Measurements from ENCODE around the gene MMP25. TPM values are rescaled to one million over a fixed set of nuclear protein-coding genes. Genes with fewer than 3 reads are reported as not detected.

MMP25 gene
- total and polyA plus RNA-seq, 3 experiments from 2014 or later: 0.90 to 1.9 (median 1.5) TPM

- Histone ChIP-seq H3K9me3 (ENCODE audit: low read length) (no peaks in the 10 kb centered on the region), H3K4me1 (ENCODE audit: insufficient read depth, low read length) (peaks cover 32% of the 10 kb centered on the region), H3K27ac (ENCODE audit: low read depth, low read length) (no peak overlapping the region), H3K36me3 (ENCODE audit: insufficient read depth, low read length) (no peaks in the 10 kb centered on the region), H3K4me3 (ENCODE audit: low read length) (no peak overlapping the region), H3K27me3 (ENCODE audit: insufficient read depth, low read length, poor library complexity, severe bottlenecking) (no peaks in the 10 kb centered on the region)
- ChIA-PET POLR2A (interaction anchor here (0.5 kb wide), 2 partner anchors 23 to 126 kb away, joined by 3 to 6 read pairs; no protein-coding TSS in a partner anchor), CTCF (interaction anchor here (0.6 to 3.5 kb wide), 9 partner anchors 9 to 78 kb away, joined by 3 to 19 read pairs (median 4); partner anchors contain the start of gene ZNF213)
- Mint-ChIP-seq H3K27me3 (no peaks in the 10 kb centered on the region), H3K9me3 (no peaks in the 10 kb centered on the region), H3K27ac (peak overlapping the region in 6 of 8 donors; percentile 57 to 97 (median 74)), H3K4me3 (peak overlapping the region in 6 of 7 donors; percentile 25 to 88 (median 62)), H3K4me1 (peaks cover 35 to 64% (median 41%) of the 10 kb centered on the region in 3 donors), H3K36me3 (no peaks in the 10 kb centered on the region)
- no peak for DNase-seq
Observed at GRCh38 chr16:3087243-3088235, 41.2 kb downstream of the MMP25 start.

DNA sequence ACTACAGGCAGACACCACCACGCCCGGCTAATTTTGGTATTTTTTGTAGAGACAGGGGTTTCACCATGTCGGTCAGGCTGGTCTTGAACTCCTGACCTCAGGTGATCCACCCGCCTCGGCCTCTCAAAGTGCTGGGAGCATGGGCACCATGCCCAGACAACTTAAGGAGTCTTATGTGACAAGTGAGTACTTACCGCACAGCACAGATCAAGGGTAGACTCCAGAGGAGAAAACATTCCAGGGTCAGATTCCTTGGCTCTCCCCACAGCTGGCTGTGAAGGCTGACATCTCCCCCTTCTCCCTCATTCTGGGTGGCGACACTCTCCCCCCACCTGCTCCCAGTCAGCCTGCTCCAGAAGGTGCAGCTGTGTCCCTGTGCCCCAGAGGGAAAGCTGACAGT, 42.1 kb downstream of the MMP25 start:
- Mint-ChIP-seq H3K4me1 (peaks cover 35 to 61% (median 40%) of the 10 kb centered on the region in 3 donors), H3K4me3 (peak overlapping the region in 2 of 7 donors; percentile 52 to 72), H3K36me3 (no peaks in the 10 kb centered on the region), H3K27me3 (no peaks in the 10 kb centered on the region), H3K9me3 (no peaks in the 10 kb centered on the region), H3K27ac (peak overlapping the region in 2 of 8 donors; percentile 33 to 92)
- DNase-seq: no peak
- ChIA-PET POLR2A (interaction anchor here (0.8 kb wide), 1 partner anchor 11 kb away, joined by 3 read pairs; no protein-coding TSS in a partner anchor), CTCF (interaction anchor here (0.8 to 20.2 kb wide), 6 partner anchors 8 to 57 kb away, joined by 3 to 278 read pairs (median 5); partner anchors contain the start of gene ZNF213)
- no peaks in the 10 kb centered on the region for H3K9me3 ChIP-seq (ENCODE audit: low read length)
- no peak overlapping the region for H3K27ac ChIP-seq (ENCODE audit: low read depth, low read length)
- peaks cover 32% of the 10 kb centered on the region for H3K4me1 ChIP-seq (ENCODE audit: insufficient read depth, low read length)
- no peaks in the 10 kb centered on the region for H3K27me3 ChIP-seq (ENCODE audit: insufficient read depth, low read length, poor library complexity, severe bottlenecking)
- H3K36me3 ChIP-seq (ENCODE audit: insufficient read depth, low read length): no peaks in the 10 kb centered on the region
- H3K4me3 ChIP-seq (ENCODE audit: low read length): no peak overlapping the region

DNA sequence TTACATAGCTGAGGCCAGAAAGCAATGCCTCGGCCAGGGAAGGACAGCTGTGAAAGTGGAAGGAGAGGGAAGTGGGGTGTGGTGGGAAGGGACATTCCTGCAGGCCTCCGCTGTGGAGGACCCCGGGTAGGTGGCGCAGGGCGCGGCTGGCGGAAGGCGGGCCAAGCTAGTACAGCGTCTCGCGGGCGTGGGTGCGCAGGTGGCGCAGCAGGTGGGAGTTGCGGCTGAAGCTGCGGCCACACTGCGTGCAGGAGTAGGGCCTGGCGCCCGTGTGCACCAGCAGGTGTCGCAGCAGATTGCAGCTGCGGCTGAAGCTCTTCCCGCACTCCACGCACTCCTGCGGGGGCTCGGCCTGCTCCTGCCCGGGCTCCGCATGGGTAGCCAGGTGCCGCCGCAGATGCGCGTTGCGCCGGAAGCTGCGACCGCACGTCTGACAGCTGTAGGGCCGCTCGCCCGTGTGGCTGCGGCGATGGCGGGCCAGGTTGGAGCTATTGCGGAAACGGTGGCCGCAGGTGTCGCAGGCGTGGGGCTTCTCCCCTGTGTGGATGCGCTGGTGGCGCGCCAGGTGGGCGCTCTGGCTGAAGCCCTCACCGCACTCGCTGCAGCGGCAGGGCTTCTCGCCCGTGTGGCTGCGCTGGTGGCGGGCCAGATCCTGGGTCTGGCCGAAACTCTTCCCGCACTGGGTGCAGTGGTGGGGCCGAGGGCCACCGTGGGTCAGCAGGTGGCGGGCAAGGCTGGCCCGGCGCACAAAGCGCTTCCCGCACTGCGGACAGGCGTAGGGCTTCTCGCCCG, 42.8 kb downstream of the MMP25 start:
- no peaks in the 10 kb centered on the region for H3K36me3 Mint-ChIP-seq
- POLR2A ChIA-PET: interaction anchor here (0.8 kb wide), 1 partner anchor 12 kb away, joined by 3 read pairs; no protein-coding TSS in a partner anchor
- no peak overlapping the region for H3K4me3 ChIP-seq (ENCODE audit: low read length)

GRCh38 chr16:3089717-3090592, 43.6 kb downstream of the MMP25 start:
- Mint-ChIP-seq H3K4me3 (no peak overlapping the region), H3K9me3 (no peaks in the 10 kb centered on the region), H3K4me1 (peaks cover 37 to 58% (median 38%) of the 10 kb centered on the region in 3 donors), H3K27me3 (no peaks in the 10 kb centered on the region), H3K27ac (no peak overlapping the region), H3K36me3 (no peaks in the 10 kb centered on the region)
- no peaks in the 10 kb centered on the region for H3K27me3 ChIP-seq (ENCODE audit: insufficient read depth, low read length, poor library complexity, severe bottlenecking)
- no peaks in the 10 kb centered on the region for H3K36me3 ChIP-seq (ENCODE audit: insufficient read depth, low read length)
- H3K4me1 ChIP-seq (ENCODE audit: insufficient read depth, low read length): peaks cover 42% of the 10 kb centered on the region
- no peak overlapping the region for H3K4me3 ChIP-seq (ENCODE audit: low read length)
- ChIA-PET POLR2A (no interaction called here), CTCF (interaction anchor here (1.1 to 20.2 kb wide), 6 partner anchors 8 to 58 kb away, joined by 3 to 278 read pairs (median 7); partner anchors contain the start of gene ZNF213)
- no peak overlapping the region for H3K27ac ChIP-seq (ENCODE audit: low read depth, low read length)
- no peaks in the 10 kb centered on the region for H3K9me3 ChIP-seq (ENCODE audit: low read length)
- no peak for DNase-seq

More for the DNA sequence above, 42.8 kb downstream of the MMP25 start:
- H3K4me1 Mint-ChIP-seq: peaks cover 35 to 58% (median 38%) of the 10 kb centered on the region in 3 donors
- CTCF ChIA-PET: interaction anchor here (0.8 to 20.2 kb wide), 6 partner anchors 9 to 57 kb away, joined by 3 to 278 read pairs (median 6); partner anchors contain the start of gene ZNF213
- no peak for DNase-seq
- H3K27me3 Mint-ChIP-seq: no peaks in the 10 kb centered on the region
- Histone ChIP-seq H3K27ac (ENCODE audit: low read depth, low read length) (no peak overlapping the region), H3K36me3 (ENCODE audit: insufficient read depth, low read length) (no peaks in the 10 kb centered on the region), H3K4me1 (ENCODE audit: insufficient read depth, low read length) (peaks cover 34% of the 10 kb centered on the region), H3K27me3 (ENCODE audit: insufficient read depth, low read length, poor library complexity, severe bottlenecking) (no peaks in the 10 kb centered on the region), H3K9me3 (ENCODE audit: low read length) (no peaks in the 10 kb centered on the region)
- no peaks in the 10 kb centered on the region for H3K9me3 Mint-ChIP-seq
- H3K27ac Mint-ChIP-seq: peak overlapping the region in 1 of 8 donors; percentile 33
- no peak overlapping the region for H3K4me3 Mint-ChIP-seq

- Histone ChIP-seq H3K27me3 (ENCODE audit: insufficient read depth, low read length, poor library complexity, severe bottlenecking) (no peaks in the 10 kb centered on the region), H3K4me3 (ENCODE audit: low read length) (no peak overlapping the region), H3K36me3 (ENCODE audit: insufficient read depth, low read length) (no peaks in the 10 kb centered on the region), H3K4me1 (ENCODE audit: insufficient read depth, low read length) (peaks cover 55% of the 10 kb centered on the region), H3K27ac (ENCODE audit: low read depth, low read length) (no peak overlapping the region), H3K9me3 (ENCODE audit: low read length) (no peaks in the 10 kb centered on the region)
- peaks cover 37 to 60% (median 38%) of the 10 kb centered on the region in 3 donors for H3K4me1 Mint-ChIP-seq
- H3K36me3 Mint-ChIP-seq: no peaks in the 10 kb centered on the region
- CTCF ChIA-PET: interaction anchor here (0.8 to 20.2 kb wide), 5 partner anchors 15 to 67 kb away, joined by 3 to 278 read pairs (median 5); partner anchors contain the start of genes IL32 and ZNF213
- no peaks in the 10 kb centered on the region for H3K9me3 Mint-ChIP-seq
- peak overlapping the region in 1 of 8 donors; percentile 58 for H3K27ac Mint-ChIP-seq
- H3K4me3 Mint-ChIP-seq: no peak overlapping the region
- POLR2A ChIA-PET: interaction anchor here (0.6 kb wide), 1 partner anchor 17 kb away, joined by 3 read pairs; no protein-coding TSS in a partner anchor
- no peak for DNase-seq
- H3K27me3 Mint-ChIP-seq: no peaks in the 10 kb centered on the region
Observed at GRCh38 chr16:3091551-3091950, 45.2 kb downstream of the MMP25 start.

DNA sequence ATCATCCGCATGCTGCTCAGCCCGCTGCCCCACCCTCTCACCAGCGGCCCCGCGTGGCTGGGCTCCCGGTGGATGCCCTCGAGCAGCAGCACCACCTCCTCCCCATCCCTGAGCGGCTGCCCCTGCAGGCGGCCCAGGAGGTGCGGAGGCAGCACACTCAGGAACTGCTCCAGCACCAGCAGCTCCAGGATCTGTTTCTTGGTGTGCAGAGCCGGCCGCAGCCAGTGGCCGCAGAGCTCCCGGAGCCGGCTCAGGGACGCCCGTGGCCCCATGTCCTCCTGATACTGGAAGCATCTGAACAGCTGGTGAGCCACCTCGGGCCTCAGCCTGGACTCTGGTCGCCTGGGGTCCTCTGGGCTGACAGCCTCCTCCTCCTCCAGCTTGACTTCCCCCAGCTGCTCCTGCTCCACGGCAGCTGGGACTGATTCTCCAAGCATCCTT, 46.2 kb downstream of the MMP25 start:
- H3K4me3 ChIP-seq (ENCODE audit: low read length): no peak overlapping the region
- Mint-ChIP-seq H3K4me3 (no peak overlapping the region), H3K27me3 (no peaks in the 10 kb centered on the region), H3K4me1 (peaks cover 36 to 59% (median 37%) of the 10 kb centered on the region in 3 donors), H3K36me3 (no peaks in the 10 kb centered on the region), H3K27ac (peak overlapping the region in 1 of 8 donors; percentile 11), H3K9me3 (no peaks in the 10 kb centered on the region)
- ChIA-PET POLR2A (interaction anchor here (0.6 kb wide), 1 partner anchor 67 kb away, joined by 7 read pairs; no protein-coding TSS in a partner anchor), CTCF (interaction anchor here (2.3 to 20.2 kb wide), 2 partner anchors 16 to 38 kb away, joined by 12 to 278 read pairs; partner anchors contain the start of gene ZNF213)
- H3K27ac ChIP-seq (ENCODE audit: low read depth, low read length): no peak overlapping the region
- peaks cover 45% of the 10 kb centered on the region for H3K4me1 ChIP-seq (ENCODE audit: insufficient read depth, low read length)
- no peaks in the 10 kb centered on the region for H3K36me3 ChIP-seq (ENCODE audit: insufficient read depth, low read length)
- DNase-seq: no peak
- no peaks in the 10 kb centered on the region for H3K9me3 ChIP-seq (ENCODE audit: low read length)
- no peaks in the 10 kb centered on the region for H3K27me3 ChIP-seq (ENCODE audit: insufficient read depth, low read length, poor library complexity, severe bottlenecking)
